Subcutaneous adipose tissue (tissue), 4 donors: ENCODE measurements around the gene METTL9. TPM values are rescaled to one million over a fixed set of nuclear protein-coding genes. Genes with fewer than 3 reads are reported as not detected.

Source experiments
- total RNA-seq, 4 donors: library from RNA; depleted of rRNA; stranded (reverse); fragments of >200 nt; gene quantifications; one replicate each; pipeline ENCODE4 v1.1.0, GENCODE V29; 2016
- TF ChIP-seq, protein P1 (sequence below): fragments of 450-650 bp; IDR thresholded peaks from one replicate; pipeline ENCODE4 v1.5.1; 2016; ENCODE audit warnings: low read depth, mild to moderate bottlenecking, control low read depth, antibody characterized with exemption, moderate library complexity

Gene METTL9
- total RNA-seq, 4 donors from 2014 or later: 117 to 230 (median 158) TPM

DNA sequence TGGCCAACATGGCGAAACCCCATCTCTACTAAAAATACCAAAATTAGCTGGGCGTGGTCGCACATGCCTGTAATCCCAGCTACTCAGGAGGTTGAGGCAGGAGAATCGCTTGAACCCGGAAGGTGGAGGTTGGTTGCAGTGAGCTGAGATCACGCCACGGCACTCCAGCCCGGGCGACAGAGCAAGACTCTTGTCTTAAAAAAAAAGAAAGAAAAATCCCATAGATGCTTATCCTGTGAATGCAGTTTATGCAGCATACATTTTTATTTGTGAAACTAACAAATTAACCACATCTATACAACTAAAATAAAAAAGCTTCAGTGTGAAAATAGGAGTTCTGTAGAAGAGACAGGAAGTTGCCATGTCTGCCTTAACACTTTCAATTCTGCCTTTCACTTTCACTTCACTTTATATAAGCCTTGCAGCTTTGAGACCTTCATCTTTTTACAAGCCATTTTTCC, 45.9 kb downstream of the METTL9 start:
- TF ChIP-seq, protein P1, sequence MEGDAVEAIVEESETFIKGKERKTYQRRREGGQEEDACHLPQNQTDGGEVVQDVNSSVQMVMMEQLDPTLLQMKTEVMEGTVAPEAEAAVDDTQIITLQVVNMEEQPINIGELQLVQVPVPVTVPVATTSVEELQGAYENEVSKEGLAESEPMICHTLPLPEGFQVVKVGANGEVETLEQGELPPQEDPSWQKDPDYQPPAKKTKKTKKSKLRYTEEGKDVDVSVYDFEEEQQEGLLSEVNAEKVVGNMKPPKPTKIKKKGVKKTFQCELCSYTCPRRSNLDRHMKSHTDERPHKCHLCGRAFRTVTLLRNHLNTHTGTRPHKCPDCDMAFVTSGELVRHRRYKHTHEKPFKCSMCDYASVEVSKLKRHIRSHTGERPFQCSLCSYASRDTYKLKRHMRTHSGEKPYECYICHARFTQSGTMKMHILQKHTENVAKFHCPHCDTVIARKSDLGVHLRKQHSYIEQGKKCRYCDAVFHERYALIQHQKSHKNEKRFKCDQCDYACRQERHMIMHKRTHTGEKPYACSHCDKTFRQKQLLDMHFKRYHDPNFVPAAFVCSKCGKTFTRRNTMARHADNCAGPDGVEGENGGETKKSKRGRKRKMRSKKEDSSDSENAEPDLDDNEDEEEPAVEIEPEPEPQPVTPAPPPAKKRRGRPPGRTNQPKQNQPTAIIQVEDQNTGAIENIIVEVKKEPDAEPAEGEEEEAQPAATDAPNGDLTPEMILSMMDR: no peak

DNA sequence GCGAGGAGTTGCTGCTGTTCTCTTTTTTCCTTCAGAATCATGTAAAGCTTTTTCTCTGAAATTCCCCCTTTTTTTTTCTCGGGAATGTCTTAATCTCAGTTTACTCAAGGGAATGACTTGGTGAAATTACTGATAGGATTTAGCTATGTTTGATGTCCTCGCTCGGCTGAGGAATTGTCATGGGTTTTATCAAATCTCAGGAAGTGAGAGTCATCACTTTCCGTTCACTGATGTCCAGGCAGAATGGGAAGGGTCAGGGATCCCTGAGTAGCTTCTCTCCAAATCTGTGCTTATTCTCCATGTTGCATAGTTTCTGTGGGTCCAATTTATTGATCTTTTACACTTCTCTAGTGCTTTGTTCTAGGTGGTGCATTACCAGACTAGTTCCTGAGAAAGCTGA, 46.7 kb downstream of the METTL9 start:
- TF ChIP-seq, protein P1: no peak

DNA sequence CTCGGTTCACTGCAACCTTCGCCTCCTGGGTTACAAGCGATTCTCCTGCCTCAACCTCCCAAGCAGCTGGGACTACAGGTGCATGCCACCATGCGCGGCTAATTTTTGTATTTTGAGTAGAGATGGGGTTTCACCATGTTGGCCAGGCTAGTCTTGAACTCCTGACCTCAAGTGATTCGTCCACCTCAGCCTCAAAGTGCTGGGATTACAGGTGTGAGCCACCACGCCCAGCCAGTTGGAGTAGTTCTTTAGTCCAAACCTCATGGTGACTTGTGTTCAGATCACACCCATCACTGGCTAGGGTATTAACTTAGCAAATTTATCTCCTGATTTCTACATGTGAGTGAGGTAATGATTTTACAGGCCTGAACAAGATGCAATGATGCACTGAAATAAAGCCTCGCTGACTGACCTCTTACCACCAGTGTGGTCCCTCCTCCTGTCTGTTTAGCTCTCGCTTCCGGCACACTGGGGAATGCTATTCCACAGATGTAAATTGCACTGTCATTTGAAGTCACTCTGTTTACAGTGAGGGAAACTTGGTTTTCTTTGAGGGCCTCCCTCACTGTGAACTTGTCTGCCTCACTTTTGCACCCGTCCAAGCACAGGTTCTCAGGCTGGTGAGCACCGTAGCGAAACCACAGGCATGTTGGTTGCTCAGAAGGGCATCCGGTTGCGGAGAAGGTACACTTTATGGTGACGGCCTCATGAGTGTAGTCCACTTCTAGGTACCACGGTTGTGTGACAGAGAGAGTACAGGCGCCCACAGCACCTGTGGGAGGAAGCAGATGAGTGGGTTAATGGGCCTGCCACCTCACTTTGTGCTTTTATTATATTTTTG, 47.6 kb downstream of the METTL9 start:
- TF ChIP-seq, protein P1: no peak

DNA sequence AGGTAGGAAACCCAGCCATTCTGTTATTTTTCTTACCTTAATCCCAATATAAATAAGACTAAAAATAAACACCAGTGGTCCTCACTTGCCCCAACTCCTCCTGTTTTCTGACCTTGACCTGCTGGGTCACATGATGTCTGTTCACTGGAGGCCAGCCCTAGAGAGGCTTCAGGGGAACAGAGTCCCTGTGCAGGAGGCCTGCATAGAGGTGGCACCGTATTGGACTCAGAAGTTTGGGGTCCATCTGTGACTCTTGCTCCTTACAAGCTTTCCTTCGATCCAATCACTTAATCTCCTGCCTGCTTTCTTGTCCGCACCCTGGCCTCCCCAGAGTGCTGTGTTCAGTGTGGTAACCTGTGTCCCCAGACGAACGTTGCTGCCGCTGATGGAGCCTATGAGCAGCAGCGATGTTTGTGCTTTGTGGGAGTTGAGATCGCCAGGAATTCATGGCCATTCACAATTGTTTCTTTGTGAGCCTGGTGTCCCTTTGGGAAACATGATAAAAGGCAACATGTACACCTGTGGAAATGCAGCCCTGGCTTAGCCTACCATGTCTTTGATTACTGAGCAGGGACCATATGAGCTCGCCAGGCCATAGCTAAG, 48.3 kb downstream of the METTL9 start:
- TF ChIP-seq, protein P1: no peak

DNA sequence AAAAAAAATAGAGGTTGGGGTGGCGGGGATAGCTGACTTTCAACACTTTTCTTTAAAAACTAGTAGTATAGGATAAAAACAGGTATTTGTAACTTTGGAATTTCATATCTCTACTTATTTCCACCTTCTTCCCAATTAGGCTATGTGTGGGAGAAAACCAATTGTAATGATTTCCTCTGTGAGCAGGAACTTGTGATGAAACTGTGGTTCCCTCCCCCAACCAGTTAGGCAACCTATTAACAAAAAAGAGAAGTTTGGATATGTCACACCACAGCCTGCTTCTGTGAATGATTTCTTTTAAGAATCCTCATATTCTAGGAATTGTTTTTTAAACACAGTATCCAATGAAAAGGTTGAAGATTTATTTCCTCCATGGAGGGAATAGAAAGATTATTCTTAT, 51.1 kb downstream of the METTL9 start:
- TF ChIP-seq, protein P1: no peak

DNA sequence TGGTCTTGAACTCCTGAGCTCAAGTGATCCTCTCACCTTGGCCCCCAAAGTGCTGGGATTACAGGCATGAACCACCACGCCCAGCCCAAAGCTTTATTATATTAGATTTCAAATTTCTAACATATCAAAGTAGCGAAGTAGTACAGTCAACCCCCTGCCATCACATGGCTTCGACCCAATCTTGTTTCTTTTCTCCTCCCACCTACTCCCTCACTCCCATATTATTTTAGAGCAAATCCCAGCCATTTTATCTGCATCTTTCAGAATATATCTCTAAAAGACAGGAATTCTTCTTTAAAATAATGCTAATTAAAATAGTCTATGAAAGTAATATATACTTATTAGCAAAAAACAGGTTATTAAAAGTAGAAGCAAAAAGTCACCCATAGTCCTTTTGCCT, 52.1 kb downstream of the METTL9 start:
- TF ChIP-seq, protein P1: no peak

DNA sequence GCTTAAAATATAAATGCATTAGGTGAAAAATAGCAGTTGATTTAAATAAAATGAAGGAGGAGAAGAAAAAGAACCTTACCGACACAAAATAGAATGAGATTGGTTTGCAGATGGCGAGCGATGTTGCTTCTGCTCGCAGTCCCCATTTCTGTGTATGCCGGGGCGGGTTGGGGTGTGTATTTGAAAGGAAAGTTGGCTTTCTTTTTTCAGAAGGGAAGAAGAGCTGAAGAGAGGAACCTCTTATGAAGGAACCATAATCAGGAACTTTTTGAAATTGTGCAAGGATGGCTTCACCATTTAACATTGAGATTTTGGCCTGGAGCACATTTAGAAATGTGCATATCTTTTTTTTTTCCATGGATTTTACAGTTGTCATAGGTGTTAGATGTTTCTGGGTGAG, 53.1 kb downstream of the METTL9 start, which contains the start of gene IGSF6:
TSS of gene IGSF6 (minus strand) at position 156 of the 400 bp plus-strand sequence. CDS start at position 146, 10 bp downstream.
- TF ChIP-seq, protein P1: no peak
